HCT116 (cell line): ENCODE measurements around the gene CC2D2B.

Experiments used
- CEBPB ChIP-seq: IDR thresholded peaks from 2 replicates; pipeline ENCODE4 v1.6.1; 2012; ENCODE audit warnings: low read depth
- EGR1 ChIP-seq: IDR thresholded peaks from 2 replicates; pipeline ENCODE4 v1.6.1; 2012; ENCODE audit warnings: low read depth
- ELF1 ChIP-seq: IDR thresholded peaks from 2 replicates; pipeline ENCODE4 v1.6.1; 2012; ENCODE audit warnings: low read depth, borderline replicate concordance
- EZH2 ChIP-seq: fragments of 200-600 bp; sonication (generic); IDR thresholded peaks from 2 replicates; pipeline ENCODE4 v1.6.1; 2017; ENCODE audit warnings: antibody characterized with exemption, mixed run types
- EZH2phosphoT487 ChIP-seq: fragments of 200-600 bp; IDR thresholded peaks from 2 replicates; pipeline ENCODE4 v1.6.1; 2018; ENCODE audit warnings: antibody characterized with exemption, borderline replicate concordance
- JUND ChIP-seq: IDR thresholded peaks from 2 replicates; pipeline ENCODE4 v1.6.1; 2012
- POLR2A ChIP-seq: IDR thresholded peaks from 2 replicates; pipeline ENCODE4 v1.7.0; 2011; ENCODE audit warnings: borderline replicate concordance; ENCODE audit not compliant: insufficient read depth, insufficient read length; ENCODE audit errors: extremely low read depth
- POLR2AphosphoS5 ChIP-seq: IDR thresholded peaks from 2 replicates; pipeline ENCODE4 v1.6.1; 2011; ENCODE audit warnings: mild to moderate bottlenecking, low read depth, low read length, moderate library complexity
- SP1 ChIP-seq: IDR thresholded peaks from 2 replicates; pipeline ENCODE4 v1.6.1; 2012; ENCODE audit warnings: low read depth
- TF ChIP-seq, protein P1 (sequence below): IDR thresholded peaks from 2 replicates; pipeline ENCODE4 v1.6.1; 2012; ENCODE audit warnings: low read depth
- TF ChIP-seq, protein P2 (sequence below): IDR thresholded peaks from 2 replicates; pipeline ENCODE4 v1.6.1; 2012
- TF ChIP-seq, protein P3 (sequence below), 3 experiments: fragments of 200-600 bp in 1 of 3; sonication (generic) in 1 of 3; IDR thresholded peaks in 2 of 3; conservative IDR thresholded peaks in 1 of 3; 2 replicates each; pipeline ENCODE4 v1.5.1; 2012 to 2017; ENCODE audit warnings: low read depth in 2 of 3, low read length in 2 of 3, antibody characterized with exemption in 1 of 3, borderline replicate concordance in 1 of 3, control low read depth in 1 of 3, mild to moderate bottlenecking in 1 of 3, mixed read lengths in 1 of 3, mixed run types in 1 of 3, moderate library complexity in 1 of 3; ENCODE audit not compliant: insufficient read depth in 1 of 3
- TF ChIP-seq, protein P4 (sequence below): IDR thresholded peaks from 2 replicates; pipeline ENCODE4 v1.6.1; 2011; ENCODE audit warnings: mild to moderate bottlenecking, low read length, moderate library complexity; ENCODE audit not compliant: insufficient replicate concordance; ENCODE audit errors: extremely low read depth

- TF ChIP-seq SP1 (peak; percentile 80), CEBPB (no peak), POLR2AphosphoS5 (peak; percentile 87; the same call in 1 of the 2 replicates), EZH2phosphoT487 (no peak), EGR1 (peak; percentile 49), ELF1 (no peak), JUND (no peak), POLR2A (peak; percentile 80), EZH2 (no peak)
- TF ChIP-seq, protein P1, sequence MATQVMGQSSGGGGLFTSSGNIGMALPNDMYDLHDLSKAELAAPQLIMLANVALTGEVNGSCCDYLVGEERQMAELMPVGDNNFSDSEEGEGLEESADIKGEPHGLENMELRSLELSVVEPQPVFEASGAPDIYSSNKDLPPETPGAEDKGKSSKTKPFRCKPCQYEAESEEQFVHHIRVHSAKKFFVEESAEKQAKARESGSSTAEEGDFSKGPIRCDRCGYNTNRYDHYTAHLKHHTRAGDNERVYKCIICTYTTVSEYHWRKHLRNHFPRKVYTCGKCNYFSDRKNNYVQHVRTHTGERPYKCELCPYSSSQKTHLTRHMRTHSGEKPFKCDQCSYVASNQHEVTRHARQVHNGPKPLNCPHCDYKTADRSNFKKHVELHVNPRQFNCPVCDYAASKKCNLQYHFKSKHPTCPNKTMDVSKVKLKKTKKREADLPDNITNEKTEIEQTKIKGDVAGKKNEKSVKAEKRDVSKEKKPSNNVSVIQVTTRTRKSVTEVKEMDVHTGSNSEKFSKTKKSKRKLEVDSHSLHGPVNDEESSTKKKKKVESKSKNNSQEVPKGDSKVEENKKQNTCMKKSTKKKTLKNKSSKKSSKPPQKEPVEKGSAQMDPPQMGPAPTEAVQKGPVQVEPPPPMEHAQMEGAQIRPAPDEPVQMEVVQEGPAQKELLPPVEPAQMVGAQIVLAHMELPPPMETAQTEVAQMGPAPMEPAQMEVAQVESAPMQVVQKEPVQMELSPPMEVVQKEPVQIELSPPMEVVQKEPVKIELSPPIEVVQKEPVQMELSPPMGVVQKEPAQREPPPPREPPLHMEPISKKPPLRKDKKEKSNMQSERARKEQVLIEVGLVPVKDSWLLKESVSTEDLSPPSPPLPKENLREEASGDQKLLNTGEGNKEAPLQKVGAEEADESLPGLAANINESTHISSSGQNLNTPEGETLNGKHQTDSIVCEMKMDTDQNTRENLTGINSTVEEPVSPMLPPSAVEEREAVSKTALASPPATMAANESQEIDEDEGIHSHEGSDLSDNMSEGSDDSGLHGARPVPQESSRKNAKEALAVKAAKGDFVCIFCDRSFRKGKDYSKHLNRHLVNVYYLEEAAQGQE, result no peak
- TF ChIP-seq, protein P2, sequence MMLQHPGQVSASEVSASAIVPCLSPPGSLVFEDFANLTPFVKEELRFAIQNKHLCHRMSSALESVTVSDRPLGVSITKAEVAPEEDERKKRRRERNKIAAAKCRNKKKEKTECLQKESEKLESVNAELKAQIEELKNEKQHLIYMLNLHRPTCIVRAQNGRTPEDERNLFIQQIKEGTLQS, result no peak
- TF ChIP-seq, protein P3, sequence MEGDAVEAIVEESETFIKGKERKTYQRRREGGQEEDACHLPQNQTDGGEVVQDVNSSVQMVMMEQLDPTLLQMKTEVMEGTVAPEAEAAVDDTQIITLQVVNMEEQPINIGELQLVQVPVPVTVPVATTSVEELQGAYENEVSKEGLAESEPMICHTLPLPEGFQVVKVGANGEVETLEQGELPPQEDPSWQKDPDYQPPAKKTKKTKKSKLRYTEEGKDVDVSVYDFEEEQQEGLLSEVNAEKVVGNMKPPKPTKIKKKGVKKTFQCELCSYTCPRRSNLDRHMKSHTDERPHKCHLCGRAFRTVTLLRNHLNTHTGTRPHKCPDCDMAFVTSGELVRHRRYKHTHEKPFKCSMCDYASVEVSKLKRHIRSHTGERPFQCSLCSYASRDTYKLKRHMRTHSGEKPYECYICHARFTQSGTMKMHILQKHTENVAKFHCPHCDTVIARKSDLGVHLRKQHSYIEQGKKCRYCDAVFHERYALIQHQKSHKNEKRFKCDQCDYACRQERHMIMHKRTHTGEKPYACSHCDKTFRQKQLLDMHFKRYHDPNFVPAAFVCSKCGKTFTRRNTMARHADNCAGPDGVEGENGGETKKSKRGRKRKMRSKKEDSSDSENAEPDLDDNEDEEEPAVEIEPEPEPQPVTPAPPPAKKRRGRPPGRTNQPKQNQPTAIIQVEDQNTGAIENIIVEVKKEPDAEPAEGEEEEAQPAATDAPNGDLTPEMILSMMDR (IDR thresholded peaks at IDR 0.05 in 2 of 3, conservative IDR thresholded peaks at IDR 0.05 in 1 of 3; ENCODE audit: borderline replicate concordance in 1 of 3, insufficient read depth in 1 of 3, low read depth in 2 of 3, low read length in 2 of 3), result no peak
- TF ChIP-seq, protein P4, sequence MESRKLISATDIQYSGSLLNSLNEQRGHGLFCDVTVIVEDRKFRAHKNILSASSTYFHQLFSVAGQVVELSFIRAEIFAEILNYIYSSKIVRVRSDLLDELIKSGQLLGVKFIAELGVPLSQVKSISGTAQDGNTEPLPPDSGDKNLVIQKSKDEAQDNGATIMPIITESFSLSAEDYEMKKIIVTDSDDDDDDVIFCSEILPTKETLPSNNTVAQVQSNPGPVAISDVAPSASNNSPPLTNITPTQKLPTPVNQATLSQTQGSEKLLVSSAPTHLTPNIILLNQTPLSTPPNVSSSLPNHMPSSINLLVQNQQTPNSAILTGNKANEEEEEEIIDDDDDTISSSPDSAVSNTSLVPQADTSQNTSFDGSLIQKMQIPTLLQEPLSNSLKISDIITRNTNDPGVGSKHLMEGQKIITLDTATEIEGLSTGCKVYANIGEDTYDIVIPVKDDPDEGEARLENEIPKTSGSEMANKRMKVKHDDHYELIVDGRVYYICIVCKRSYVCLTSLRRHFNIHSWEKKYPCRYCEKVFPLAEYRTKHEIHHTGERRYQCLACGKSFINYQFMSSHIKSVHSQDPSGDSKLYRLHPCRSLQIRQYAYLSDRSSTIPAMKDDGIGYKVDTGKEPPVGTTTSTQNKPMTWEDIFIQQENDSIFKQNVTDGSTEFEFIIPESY, result peak; percentile 92
These were observed 135.5 kb downstream of the CC2D2B start, which contains the start of gene CCNJ for GRCh38 chr10:96043033-96043892.
